Cardiac septum (tissue), 1 donor: ENCODE measurements around the gene GNAQ. TPM values are rescaled to one million over a fixed set of nuclear protein-coding genes. Genes with fewer than 3 reads are reported as not detected.

ENCODE experiments used
- DNase-seq: peaks from one replicate; pipeline ENCODE4 v3.0.0-alpha.2; 2020; ENCODE audit warnings: low spot score
- intact Hi-C: fragments of 100-400 bp; cut with DNase I; formaldehyde crosslinking; loops from one replicate; pipeline ENCODE4 v1.14.0; 2022
- total RNA-seq: library from RNA; stranded (reverse); fragmentation: NEBNext Ultra II Directional; extraction: Animal tissue kit (Norgen Biotek cat#: 25700); gene quantifications from one replicate; pipeline ENCODE4 v1.2.1, GENCODE V29; 2021
- donor health status: DM: no; HTN: no; CAD: no.

The GNAQ gene
- total RNA-seq, 1 donor from 2014 or later = 14.8 TPM

- intact Hi-C loops = no loop called here
- no peak for DNase-seq
Measured at GRCh38 chr9:77839459-77840140, 192.0 kb downstream of the GNAQ start.

DNA sequence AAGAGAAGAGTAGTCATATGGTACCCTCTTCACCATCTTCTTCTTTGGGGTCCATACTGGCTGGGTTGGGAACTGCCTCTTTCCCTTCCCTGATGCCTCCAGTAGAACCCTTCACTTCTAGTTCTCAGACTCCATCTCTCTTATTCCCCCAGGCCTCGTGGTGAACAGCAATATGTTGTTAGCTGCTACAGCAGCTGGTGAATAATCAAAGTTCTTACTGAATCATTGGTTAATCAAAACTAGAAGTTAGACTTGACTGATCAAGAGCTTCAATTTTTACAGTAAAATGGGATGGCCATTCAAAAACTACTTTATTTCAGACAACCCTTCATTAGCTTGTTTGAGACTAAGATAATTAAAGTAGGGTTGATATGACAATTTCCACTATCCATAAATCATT lies 192.6 kb downstream of the GNAQ start:
- intact Hi-C loops = no loop called here
- no peak for DNase-seq

- DNase-seq = no peak
- intact Hi-C loops = no loop called here
Measured at GRCh38 chr9:77834898-77835488, 196.6 kb downstream of the GNAQ start.

GRCh38 chr9:77833561-77834429 lies 197.8 kb downstream of the GNAQ start:
- DNase-seq = no peak
- intact Hi-C loops = no loop called here

- no peak for DNase-seq
- intact Hi-C loops = no loop called here
Measured at GRCh38 chr9:77832639-77833038, 199.0 kb downstream of the GNAQ start.

DNA sequence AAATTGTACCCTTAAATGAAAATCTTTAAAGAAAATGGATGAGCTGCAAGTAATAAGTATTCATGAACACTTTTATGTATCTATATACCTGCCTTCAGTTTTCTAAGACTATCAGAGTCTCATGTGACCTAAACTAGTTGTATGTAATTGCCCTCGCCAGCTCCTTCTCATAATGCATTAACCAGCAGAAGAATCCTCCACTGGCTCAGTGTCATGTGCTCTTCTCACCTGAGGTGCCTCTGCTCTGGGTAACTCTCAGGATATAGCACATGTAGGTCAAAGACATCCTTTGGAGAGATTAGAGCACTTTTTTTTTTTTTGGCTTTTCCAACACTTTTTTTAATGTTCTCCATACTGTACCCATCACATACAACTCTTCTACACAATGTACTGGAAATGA lies 199.8 kb downstream of the GNAQ start:
- DNase-seq = no peak
- intact Hi-C loops = no loop called here

DNA sequence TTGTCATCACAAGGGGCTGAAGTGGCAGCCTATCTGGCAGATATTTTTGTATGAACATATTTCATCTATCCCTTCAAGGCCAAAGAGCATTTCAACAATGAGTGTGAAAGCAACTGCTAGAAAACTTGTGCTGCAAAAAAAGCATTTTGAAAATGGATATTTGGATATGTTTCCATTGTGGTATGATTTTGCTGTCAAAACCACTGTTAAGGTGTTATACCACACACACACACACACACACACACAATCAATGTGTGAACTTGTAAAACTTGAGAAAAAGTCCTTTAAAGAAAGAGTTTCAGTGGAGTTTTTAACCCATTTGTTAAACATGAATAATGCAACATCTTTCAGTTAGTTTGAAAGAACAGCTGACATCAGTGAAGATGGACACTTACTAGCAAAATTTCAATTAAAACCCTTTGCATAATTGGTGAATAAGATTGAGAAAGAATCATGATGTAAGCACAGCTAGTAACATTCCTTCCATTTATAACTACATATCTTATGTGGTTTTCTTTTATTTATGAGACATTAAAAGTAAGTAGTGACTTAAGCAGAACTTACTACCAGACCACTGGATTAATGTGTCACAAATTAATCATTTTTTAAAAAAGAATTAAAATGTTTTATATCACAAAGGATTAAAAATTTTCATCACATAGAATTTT lies 200.9 kb downstream of the GNAQ start:
- no peak for DNase-seq
- intact Hi-C loops = no loop called here

- intact Hi-C loops = no loop called here
- DNase-seq = no peak
Measured at GRCh38 chr9:77829420-77829819, 202.2 kb downstream of the GNAQ start.

- intact Hi-C loops = no loop called here
- DNase-seq = no peak
Measured at GRCh38 chr9:77827104-77827784, 204.4 kb downstream of the GNAQ start.

DNA sequence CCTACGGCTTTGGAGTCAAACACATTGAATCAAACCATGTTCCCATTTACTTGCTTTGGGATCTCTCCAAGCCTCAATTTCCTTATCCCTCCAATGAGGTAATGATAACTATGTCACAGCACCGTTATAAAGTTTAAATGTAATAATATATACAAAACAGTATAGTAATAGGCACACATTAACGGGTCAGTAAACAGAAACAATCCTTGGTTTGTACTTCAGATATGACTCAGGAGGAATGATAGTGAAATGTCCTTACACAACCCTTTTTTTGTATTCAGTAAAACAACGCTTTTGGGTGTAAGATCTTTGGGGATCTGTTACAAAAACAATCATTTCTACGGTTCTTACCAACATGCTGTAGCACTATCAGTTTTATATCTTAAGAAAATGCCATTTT lies 205.0 kb downstream of the GNAQ start:
- no peak for DNase-seq
- intact Hi-C loops = no loop called here

- DNase-seq = no peak
- intact Hi-C loops = no loop called here
Measured at GRCh38 chr9:77826116-77826515, 205.5 kb downstream of the GNAQ start.

GRCh38 chr9:77825361-77825760 lies 206.2 kb downstream of the GNAQ start:
- DNase-seq = no peak

DNA sequence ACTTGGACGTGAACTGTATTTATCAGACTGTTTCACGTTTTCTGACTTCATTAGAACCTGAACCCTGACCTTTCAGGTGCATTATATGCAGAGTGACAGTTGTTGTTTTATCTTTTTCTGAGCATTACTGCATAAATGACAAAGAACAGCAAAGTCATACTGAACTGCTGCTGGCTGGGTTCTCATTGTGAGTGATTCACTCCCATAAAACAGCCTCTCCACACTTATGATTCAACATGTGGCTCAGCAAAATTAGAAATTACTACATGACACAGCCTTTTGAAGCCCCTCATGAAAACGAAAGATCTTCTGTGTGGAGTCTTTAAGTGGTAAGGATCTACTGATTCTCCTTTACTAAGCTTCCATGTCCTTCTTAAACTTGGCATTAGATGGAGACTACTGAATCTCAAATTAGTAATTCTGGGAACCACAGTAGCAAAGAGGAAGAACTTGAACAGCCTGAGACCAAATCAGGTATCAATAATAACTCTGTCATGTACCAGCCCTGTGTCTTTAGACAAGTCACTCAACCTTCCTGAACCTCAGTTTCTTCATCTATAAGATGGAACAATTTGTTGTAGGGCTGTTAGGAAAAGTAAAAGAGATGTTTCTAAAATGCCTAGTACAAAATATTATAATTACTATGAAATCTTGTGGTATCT lies 211.2 kb downstream of the GNAQ start:
- no peak for DNase-seq
- intact Hi-C loops = no loop called here

More at GRCh38 chr9:77825361-77825760, 206.2 kb downstream of the GNAQ start:
- intact Hi-C loops = no loop called here

- intact Hi-C loops = no loop called here
- no peak for DNase-seq
Measured at GRCh38 chr9:77819657-77820056, 212.0 kb downstream of the GNAQ start.

GRCh38 chr9:77817590-77818311 lies 213.9 kb downstream of the GNAQ start:
- intact Hi-C loops = no loop called here
- DNase-seq = no peak

DNA sequence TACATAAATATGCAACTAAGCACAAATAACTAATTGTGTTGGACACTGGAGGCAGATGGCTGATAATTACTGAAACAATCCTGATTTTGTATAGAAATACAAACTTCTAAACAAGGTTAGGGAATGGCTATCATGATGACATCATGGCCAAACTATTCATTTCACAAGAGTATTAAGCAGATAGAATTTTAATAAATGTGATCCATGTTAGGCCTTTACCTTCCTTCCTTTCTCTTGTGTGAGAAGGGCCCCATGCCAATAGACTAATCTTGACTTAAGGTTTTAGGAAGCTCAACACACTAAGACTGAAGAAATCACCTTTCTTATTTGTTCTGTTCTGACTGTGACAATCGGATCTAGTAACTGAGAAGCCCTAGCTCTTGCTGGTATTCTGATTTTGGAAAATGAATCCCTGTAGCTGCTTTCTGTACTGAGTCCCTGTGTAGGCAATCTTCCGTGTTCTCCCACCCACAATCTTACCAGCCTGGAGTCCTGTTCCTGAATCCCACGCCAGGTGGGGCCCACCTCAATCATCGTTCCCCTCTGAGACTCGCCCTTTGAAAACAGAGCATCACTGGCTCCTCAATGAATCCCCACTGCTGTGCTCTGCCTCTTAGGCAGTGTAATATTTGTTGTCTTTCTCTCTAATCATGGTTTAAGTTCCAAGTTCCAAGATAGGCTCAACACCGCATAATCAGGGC lies 214.8 kb downstream of the GNAQ start:
- no peak for DNase-seq
- intact Hi-C loops = no loop called here

DNA sequence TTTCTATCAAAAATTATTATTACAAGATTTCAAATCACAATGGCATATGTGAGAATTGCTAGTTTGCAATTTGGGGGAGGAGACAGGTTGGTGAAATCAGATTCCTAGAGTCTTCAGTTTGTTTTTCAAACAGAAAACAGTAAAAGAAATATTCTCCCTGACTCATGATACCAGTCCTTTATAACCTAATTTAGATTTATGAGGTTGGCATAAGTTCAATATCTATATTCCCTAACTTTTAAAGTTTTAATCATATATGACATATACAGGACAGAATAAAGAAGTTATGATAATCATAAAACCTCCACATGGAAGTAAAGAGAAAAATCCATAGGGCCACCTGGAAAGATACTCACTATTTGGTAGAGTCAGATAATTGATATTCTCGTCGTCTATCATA lies 216.4 kb downstream of the GNAQ start:
- no peak for DNase-seq
- intact Hi-C loops = no loop called here

GRCh38 chr9:77811832-77812231 lies 219.8 kb downstream of the GNAQ start:
- intact Hi-C loops = no loop called here
- DNase-seq = no peak
